ENCODE data around the gene FEZ2.

DNA sequence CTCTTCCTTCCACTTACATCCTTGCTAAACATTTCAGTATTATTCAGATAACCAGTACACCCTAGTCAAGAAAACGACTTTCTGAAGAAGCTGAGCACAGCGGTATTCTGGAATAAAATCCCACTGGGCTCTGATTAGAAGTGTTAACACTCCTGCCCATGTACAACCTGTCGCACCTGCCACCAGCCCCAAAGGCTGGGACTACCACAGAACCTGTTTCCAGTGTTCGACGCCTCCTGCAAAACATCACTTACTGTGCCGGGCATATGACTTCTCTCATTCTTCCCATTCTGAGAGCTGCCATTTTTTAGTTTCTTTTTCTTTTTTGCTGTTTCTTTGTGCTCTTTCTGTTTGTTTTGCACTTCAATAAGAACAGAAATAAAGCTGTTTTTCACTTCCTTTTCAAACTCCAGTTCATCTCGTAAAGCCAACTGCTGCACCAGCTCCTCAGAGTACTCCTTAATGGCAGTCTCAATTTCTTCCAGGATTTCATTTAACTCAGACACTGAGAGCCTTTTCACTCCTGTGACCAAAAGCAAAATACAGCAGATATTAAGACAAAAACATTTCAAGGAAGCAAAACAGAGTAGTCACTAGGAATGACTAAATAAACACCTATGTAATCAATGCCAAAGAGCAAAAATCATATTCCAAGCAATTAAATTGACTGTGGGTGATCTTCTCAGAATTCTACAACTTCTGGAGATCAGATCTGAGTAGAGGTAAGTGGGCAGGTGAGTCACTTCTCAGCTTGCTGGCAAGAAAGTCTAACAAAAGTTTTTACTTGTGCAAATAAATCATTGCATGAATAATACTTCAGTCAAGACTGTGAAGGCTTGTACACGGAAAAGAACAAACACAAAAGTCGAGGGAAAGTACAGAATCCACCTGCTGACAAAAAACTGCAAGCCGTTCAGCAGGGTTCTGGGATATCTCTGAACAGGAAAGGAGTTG, 19.3 kb downstream of the FEZ2 start:
- TF ChIP-seq POLR2A (IDR thresholded peaks at IDR 0.05), result no peak
- TF ChIP-seq, protein P1, sequence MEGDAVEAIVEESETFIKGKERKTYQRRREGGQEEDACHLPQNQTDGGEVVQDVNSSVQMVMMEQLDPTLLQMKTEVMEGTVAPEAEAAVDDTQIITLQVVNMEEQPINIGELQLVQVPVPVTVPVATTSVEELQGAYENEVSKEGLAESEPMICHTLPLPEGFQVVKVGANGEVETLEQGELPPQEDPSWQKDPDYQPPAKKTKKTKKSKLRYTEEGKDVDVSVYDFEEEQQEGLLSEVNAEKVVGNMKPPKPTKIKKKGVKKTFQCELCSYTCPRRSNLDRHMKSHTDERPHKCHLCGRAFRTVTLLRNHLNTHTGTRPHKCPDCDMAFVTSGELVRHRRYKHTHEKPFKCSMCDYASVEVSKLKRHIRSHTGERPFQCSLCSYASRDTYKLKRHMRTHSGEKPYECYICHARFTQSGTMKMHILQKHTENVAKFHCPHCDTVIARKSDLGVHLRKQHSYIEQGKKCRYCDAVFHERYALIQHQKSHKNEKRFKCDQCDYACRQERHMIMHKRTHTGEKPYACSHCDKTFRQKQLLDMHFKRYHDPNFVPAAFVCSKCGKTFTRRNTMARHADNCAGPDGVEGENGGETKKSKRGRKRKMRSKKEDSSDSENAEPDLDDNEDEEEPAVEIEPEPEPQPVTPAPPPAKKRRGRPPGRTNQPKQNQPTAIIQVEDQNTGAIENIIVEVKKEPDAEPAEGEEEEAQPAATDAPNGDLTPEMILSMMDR (IDR thresholded peaks at IDR 0.05), result no peak
